ENCODE measurements around the gene SMDT1.
A peak's percentile ranks its signal among the peaks of the same experiment; 100 is the strongest.

SMDT1 gene, protein sequence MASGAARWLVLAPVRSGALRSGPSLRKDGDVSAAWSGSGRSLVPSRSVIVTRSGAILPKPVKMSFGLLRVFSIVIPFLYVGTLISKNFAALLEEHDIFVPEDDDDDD

DNA sequence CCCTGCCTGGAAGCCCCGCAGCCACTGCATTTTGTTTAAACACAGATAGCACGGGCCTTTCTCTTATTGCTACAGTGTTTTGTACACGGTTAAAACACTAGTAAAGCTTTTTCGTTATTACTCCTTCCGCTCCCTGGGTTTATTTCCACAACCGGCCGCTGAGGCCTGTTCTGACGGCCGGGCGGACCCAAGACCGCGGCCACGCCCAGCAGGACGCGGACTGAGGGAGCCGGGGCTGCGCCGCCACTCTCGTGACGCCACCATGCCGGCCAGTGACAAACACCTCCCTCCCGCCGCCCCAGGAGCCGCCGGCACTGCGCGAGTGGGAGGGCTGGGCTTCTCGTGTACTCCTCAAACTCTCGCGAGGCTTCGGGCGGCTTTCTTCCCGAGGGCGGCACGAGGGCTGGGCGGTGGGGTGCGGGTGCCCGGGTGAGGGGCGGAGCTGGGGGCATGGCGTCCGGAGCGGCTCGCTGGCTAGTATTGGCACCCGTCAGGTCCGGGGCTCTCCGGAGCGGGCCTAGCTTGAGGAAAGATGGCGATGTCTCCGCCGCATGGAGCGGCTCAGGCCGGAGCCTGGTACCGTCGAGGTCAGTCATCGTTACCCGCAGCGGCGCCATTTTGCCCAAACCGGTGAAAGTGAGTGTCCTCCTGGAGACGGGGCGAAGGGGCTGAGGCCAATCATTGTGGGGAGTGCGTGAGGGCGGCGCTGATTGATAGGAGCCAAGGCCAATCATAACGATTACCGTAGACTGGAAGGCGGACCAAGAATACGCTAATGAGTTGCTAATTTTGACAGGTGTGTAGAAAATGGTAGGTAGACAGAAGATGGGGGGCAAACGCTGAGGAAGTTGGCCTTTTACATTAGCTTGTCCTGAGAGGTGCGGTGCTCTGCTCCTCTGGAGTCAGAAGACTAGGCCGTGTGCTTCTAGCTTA is at the start of gene SMDT1:
Gene SMDT1, plus strand, starts transcription at position 382 of the 933 bp plus-strand sequence. Its CDS starts 69 bp downstream, at position 451.
- peak; percentile 98 for DNase-seq

GRCh38 chr22:42033263-42034181 is 46.0 kb upstream of the SMDT1 start:
- DNase-seq: no peak

DNA sequence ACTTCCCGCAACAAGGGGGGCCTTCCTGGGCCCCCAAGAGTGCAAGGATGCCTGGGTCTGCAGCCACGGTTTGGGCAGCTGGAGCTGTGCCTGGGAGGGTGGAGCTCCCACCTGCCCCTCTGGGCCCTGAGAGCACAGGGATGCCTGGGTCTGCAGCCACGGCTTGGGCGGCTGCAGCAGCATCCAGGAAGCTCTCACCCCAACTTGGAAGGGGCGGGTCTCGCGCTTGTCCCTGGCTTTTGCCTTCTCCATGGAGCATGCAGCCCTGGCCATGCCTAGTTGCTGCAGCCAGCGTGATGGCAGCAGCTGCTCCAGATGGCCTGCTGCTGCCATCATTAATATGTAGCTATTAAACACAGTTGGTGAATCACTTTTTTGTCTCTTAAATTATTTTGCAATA is 44.2 kb upstream of the SMDT1 start:
- no peak for DNase-seq

DNA sequence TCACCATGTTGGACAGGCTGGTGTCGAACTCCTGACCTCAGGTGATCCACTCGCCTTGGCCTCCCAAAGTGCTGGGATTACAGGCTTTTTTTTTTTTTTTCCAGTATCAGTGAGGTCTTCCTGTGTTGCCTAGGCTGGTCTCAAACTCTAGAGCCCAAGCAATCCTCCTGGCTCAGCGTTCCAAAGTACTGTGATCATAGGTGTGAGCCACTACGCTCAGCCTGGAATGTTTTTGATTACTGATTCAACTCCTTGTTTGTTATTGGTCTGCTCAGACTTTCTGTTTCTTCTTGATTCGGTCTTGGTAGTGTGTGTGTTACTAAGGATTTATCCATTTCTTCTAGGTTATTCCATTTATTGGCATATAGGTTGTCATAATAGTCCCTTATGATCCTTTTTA is 40.2 kb upstream of the SMDT1 start:
- no peak for DNase-seq

GRCh38 chr22:42041784-42042183 is 37.7 kb upstream of the SMDT1 start:
- no peak for DNase-seq

DNA sequence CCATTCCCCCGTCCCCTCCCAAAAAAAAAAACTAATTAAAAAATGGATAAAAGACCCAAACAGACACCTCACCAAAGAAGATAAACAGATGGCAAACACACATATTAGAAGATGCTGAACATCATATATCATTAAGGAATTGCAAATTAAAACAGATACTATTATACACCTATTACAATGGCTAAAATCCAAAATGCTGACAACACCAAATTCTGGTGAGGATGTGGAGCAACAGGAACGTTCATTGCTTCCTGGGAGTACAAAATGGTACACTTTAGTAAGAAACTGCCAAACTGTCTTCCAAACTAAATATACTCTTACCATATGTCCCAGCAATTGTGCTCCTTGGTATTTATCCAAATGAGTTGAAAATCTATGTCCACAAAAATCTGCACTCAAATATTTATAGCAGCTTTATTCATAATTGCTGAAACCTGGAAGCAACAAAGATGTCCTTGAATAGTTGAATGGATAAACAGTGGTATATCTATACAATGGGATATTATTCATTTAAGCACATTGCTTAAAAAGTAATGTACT is 28.8 kb upstream of the SMDT1 start:
- DNase-seq: no peak

DNA sequence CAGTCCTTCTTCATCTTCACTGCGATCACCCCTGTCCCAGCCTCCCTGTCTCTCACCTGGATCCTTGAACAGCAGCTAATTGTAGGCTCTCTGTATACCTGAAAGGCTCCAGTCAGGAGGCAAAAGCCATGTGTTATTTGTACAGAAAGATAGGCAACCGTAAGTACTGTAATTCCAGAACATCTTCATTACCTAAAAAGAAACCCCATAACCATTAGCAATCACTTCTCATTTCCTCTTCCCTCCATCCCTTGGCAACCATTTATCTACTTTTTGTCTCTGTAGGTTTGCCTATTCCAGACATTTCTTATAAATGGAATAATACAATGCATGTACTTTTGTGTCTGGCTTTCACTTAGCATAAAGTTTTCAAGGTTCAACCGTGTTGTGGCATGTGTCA is 26.7 kb upstream of the SMDT1 start:
- DNase-seq: no peak

- DNase-seq: no peak
These were observed 22.6 kb upstream of the SMDT1 start for GRCh38 chr22:42056757-42057511.

GRCh38 chr22:42060489-42060888 is 19.0 kb upstream of the SMDT1 start:
- no peak for DNase-seq

GRCh38 chr22:42061041-42061440 is 18.5 kb upstream of the SMDT1 start:
- DNase-seq: no peak

DNA sequence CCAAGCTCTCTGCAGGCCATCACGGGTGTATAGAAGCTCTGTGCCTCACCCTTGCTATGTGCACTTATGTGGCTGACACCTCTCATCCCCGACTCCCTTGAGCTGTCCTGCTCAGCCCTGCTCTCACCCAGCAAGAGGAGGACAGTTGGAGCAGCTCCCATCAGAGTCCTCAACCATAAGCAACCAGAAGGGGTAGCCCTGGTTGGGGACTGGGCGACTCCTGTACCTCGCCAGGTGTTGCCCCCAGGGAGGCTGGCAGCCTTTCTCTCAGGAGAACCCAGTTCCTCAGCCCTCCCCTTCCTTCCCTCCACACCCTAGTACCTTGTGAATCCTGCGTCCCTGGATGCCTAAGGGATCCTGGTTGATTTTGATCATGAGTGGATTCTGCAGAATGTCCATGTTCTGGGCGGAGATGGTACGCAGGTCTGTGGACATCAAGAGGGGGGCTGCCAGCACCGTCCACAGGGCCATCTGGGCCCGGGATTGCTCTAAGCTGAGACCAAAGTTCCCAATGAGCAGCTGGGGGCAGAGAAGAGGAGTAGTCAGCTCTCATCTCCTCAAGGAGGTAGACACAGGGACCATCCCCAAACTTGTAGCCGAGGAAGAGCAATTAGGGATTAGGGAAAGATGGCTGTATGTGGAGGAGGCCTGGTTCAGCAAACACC is 16.9 kb upstream of the SMDT1 start:
- DNase-seq: no peak

DNA sequence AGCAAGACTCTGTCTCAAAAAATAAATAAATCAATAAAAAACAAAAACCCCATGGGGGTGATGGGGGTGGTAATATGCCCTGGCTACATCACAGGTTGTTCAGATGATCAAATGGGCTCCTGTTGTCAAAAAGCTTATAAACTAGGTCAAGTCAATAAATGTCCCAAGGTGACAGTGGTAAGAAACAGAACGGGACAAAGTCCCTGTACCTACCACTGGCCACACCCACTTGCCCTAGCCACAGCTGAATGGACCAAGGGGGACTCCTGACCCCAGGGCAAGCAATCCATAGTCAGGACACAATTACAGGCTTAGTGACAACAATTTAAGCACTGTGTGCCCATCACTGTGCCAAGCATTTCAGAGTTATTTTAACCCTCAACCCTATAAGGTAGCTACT is 14.9 kb upstream of the SMDT1 start:
- DNase-seq: no peak

DNA sequence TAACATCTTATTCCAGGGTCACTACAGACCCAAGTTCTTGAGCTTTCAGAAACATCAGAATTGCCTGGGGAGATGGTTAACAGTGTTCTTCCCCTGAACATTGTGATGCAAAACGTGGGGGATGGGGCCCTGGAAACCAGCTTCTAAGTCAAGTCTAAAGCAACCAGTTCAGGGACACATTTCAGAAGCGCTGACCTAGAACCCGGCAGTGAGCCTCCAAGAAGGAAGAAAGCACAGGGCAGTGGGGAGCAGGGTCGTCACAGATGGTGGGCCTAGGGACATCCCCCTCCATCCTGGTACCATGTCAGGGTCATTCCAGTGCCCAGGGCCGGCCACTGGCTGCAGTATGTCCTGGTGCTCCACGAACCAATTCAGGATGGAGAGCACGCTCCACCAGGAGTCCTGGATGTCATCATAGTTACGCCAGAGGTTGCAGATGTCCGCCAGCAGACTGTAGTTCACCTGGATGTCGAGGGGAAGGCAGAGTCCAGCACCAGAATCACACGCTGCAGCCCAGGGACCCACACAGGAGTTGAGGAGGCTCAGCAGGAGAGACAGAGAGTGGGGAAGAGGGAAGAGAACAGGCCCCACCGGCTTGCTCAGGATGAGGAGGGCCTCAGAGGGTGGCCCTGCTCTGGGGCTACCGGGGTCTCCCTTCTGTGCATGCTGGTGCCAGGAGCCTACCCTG is 13.9 kb upstream of the SMDT1 start:
- no peak for DNase-seq

- no peak for DNase-seq
These were observed 13.3 kb upstream of the SMDT1 start for GRCh38 chr22:42066126-42066761.

DNA sequence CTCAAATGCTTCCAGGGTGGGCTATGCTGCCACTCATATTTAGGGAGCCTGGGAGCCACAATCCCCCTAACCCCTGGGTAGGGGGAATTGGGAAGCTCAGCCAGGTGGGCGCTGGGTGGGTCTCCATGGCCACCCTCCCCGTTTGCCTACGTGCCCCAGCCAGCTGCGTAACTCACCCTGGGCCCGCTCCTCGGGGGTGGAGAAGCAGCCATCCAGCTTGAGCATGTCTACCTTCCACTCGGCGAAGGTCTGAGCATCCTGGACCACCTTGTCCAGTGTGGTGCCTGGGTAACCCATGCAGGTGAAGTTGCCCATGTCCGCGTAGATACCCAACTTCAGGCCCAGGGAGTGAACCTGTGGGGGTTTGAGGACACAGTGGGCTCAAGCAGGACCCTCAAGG is 12.6 kb upstream of the SMDT1 start:
- no peak for DNase-seq

DNA sequence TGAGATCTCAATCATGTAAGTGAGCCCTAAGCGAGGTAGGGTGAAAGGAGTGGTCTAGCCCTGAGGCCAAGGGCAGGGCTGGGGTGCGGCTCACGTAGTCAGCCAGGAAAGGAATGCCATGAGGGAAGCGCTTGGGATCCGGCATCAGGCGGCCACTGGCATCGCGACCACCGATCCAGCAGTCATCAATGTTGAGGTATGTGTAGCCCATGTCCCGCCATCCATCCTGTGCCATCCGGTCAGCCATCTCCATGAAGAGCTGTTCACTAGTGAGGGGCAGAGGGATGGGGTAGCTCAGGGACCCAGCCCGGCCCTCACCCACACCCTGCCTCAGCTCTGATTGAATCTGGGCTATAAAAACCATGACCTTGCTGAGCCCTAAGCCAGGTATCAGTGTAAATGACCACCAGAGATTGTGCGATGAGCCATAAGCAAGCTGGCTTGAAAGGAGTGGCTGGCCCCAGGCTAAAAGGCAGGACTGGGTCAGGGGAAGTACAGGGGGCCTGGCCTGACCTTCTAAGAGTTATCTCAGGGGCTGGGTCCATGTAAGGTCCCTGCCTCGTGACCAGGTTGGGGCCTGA is 11.7 kb upstream of the SMDT1 start:
- no peak for DNase-seq

GRCh38 chr22:42068291-42068690 is 11.2 kb upstream of the SMDT1 start:
- DNase-seq: no peak

- no peak for DNase-seq
These were observed 9.5 kb upstream of the SMDT1 start for GRCh38 chr22:42069801-42070516.

Data from activated naive CD4-positive, alpha-beta T cell treated with anti-CD3 and anti-CD28 coated beads, Interleukin-2, amount 50 U/mL, for 16 hours (primary cell).